ENCODE data around the gene RASA2. TPM values are rescaled to one million over a fixed set of nuclear protein-coding genes. Genes with fewer than 3 reads are reported as not detected.
A peak's percentile ranks its signal among the peaks of the same experiment; 100 is the strongest.

Gene RASA2
- total RNA-seq, 1 donor from 2014 or later: 7.7 TPM

- no peaks in the 10 kb centered on the region for H3K9me3 ChIP-seq
- H3K27me3 ChIP-seq: no peaks in the 10 kb centered on the region
- H3K4me1 ChIP-seq: no peaks in the 10 kb centered on the region
- no peak overlapping the region for H3K4me3 ChIP-seq
- no peak overlapping the region for H3K27ac ChIP-seq
- no peak for DNase-seq (ENCODE audit: low spot score in 2 of 2)
- intact Hi-C loops (cut with DNase I): no loop called here
- no peaks in the 10 kb centered on the region for H3K36me3 ChIP-seq
- no peak for TF ChIP-seq CTCF (IDR thresholded peaks at IDR 0.05)
These were observed 146.1 kb downstream of the RASA2 start for GRCh38 chr3:141632779-141633374.

GRCh38 chr3:141642215-141642614, 155.4 kb downstream of the RASA2 start:
- Histone ChIP-seq H3K36me3 (no peaks in the 10 kb centered on the region), H3K4me1 (no peaks in the 10 kb centered on the region), H3K9me3 (no peaks in the 10 kb centered on the region), H3K27me3 (no peaks in the 10 kb centered on the region), H3K4me3 (no peak overlapping the region), H3K27ac (no peak overlapping the region)
- intact Hi-C loops (cut with DNase I): loop anchor here (5.0 kb wide), 1 partner anchor 60 kb away; no protein-coding TSS in a partner anchor
- no peak for TF ChIP-seq CTCF (IDR thresholded peaks at IDR 0.05)
- no peak for DNase-seq (ENCODE audit: low spot score in 2 of 2)

GRCh38 chr3:141643391-141643790, 156.6 kb downstream of the RASA2 start:
- H3K27me3 ChIP-seq: no peaks in the 10 kb centered on the region
- intact Hi-C loops (cut with DNase I): loop anchor here (5.0 kb wide), 1 partner anchor 61 kb away; no protein-coding TSS in a partner anchor
- no peak for DNase-seq (ENCODE audit: low spot score in 2 of 2)

DNA sequence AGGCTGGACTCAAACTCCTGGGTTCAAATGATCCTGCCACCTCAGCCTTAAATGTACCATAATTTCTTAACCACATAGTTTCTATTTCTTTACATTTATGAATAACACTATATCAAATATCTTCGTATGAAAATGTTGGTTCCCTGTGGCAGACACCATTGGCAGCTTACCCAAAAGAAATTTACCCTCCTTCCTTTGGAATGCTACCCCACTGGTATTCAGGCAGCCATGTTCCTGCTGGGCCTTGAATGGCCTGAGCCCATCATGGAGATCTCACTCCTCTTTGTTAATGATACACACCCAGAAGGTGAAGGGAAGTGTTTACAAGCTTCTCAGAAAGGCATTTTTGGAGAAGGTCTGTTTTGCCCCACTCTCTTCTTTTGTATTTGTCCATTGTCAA, 157.0 kb downstream of the RASA2 start:
- Histone ChIP-seq H3K9me3 (no peaks in the 10 kb centered on the region), H3K4me1 (no peaks in the 10 kb centered on the region), H3K27me3 (no peaks in the 10 kb centered on the region), H3K27ac (no peak overlapping the region), H3K4me3 (no peak overlapping the region), H3K36me3 (no peaks in the 10 kb centered on the region)
- TF ChIP-seq CTCF (IDR thresholded peaks at IDR 0.05): no peak
- intact Hi-C loops (cut with DNase I): loop anchor here (5.0 kb wide), 1 partner anchor 61 kb away; no protein-coding TSS in a partner anchor
- DNase-seq (ENCODE audit: low spot score in 2 of 2): peak in 1 of 2 donors; percentile 9

More at GRCh38 chr3:141643391-141643790, 156.6 kb downstream of the RASA2 start:
- no peak overlapping the region for H3K4me3 ChIP-seq
- no peak overlapping the region for H3K27ac ChIP-seq
- no peak for TF ChIP-seq CTCF (IDR thresholded peaks at IDR 0.05)
- no peaks in the 10 kb centered on the region for H3K9me3 ChIP-seq
- H3K4me1 ChIP-seq: no peaks in the 10 kb centered on the region
- H3K36me3 ChIP-seq: no peaks in the 10 kb centered on the region

GRCh38 chr3:141644931-141645330, 158.1 kb downstream of the RASA2 start:
- intact Hi-C loops (cut with DNase I): loop anchor here (5.0 kb wide), 1 partner anchor 63 kb away; no protein-coding TSS in a partner anchor
- DNase-seq (ENCODE audit: low spot score in 2 of 2): peak in 1 of 2 donors; percentile 86
- no peaks in the 10 kb centered on the region for H3K4me1 ChIP-seq

More at GRCh38 chr3:141644931-141645330, 158.1 kb downstream of the RASA2 start:
- Histone ChIP-seq H3K27ac (no peak overlapping the region), H3K4me3 (no peak overlapping the region), H3K27me3 (no peaks in the 10 kb centered on the region), H3K36me3 (no peaks in the 10 kb centered on the region), H3K9me3 (no peaks in the 10 kb centered on the region)
- peak; percentile 55 to 64 (median 58) for TF ChIP-seq CTCF (IDR thresholded peaks at IDR 0.05)

Data from ascending aorta (tissue), 2 donors.